NCI-H1092 treated with DMSO at 0.1 percent for 48 hours (cell line): ENCODE results near the gene EXOC6.

Source experiments
- DNase-seq: peaks from one replicate; lab custom pipeline; 2025; lab: John Stamatoyannopoulos, UW

Gene EXOC6

GRCh38 chr10:93026072-93026471 is 177.8 kb downstream of the EXOC6 start:
- no peak for DNase-seq

- no peak for DNase-seq
Observed at GRCh38 chr10:93027508-93027907, 179.2 kb downstream of the EXOC6 start.

- DNase-seq, result no peak
Observed at GRCh38 chr10:93028883-93029282, 180.6 kb downstream of the EXOC6 start.

- DNase-seq, result no peak
Observed at GRCh38 chr10:93030409-93030808, 182.1 kb downstream of the EXOC6 start.

- DNase-seq, result no peak
Observed at GRCh38 chr10:93032105-93032808, 183.9 kb downstream of the EXOC6 start.

GRCh38 chr10:93032809-93033137 is 184.5 kb downstream of the EXOC6 start:
- no peak for DNase-seq

- DNase-seq, result no peak
Observed at GRCh38 chr10:93034426-93034825, 186.1 kb downstream of the EXOC6 start.

GRCh38 chr10:93039110-93039509 is 190.8 kb downstream of the EXOC6 start:
- no peak for DNase-seq

- no peak for DNase-seq
Observed at GRCh38 chr10:93039721-93040120, 191.4 kb downstream of the EXOC6 start.

- DNase-seq, result no peak
Observed at GRCh38 chr10:93054486-93054885, 206.2 kb downstream of the EXOC6 start.

- no peak for DNase-seq
Observed at GRCh38 chr10:93058139-93058538, 209.8 kb downstream of the EXOC6 start.

- no peak for DNase-seq
Observed at GRCh38 chr10:93059975-93060886, 211.9 kb downstream of the EXOC6 start, which contains the start of gene CYP26C1. TSS of gene CYP26C1 (plus strand) at chr10:93060798. CDS start at chr10:93061264, 466 bp downstream.

- no peak for DNase-seq
Observed at GRCh38 chr10:93060887-93061593, 212.7 kb downstream of the EXOC6 start.

GRCh38 chr10:93061594-93062513 is 213.5 kb downstream of the EXOC6 start:
- DNase-seq, result no peak

- DNase-seq, result no peak
Observed at GRCh38 chr10:93062514-93063143, 214.3 kb downstream of the EXOC6 start.

- DNase-seq, result no peak
Observed at GRCh38 chr10:93063144-93063976, 215.0 kb downstream of the EXOC6 start.

GRCh38 chr10:93063977-93064660 is 215.8 kb downstream of the EXOC6 start:
- no peak for DNase-seq

- DNase-seq, result no peak
Observed at GRCh38 chr10:93064874-93065660, 216.7 kb downstream of the EXOC6 start.
